Spleen (tissue), 7 donors: ENCODE data around the gene NRROS.
A peak's percentile ranks its signal among the peaks of the same experiment; 100 is the strongest.

ENCODE experiments used
- POLR2A ChIP-seq, 3 donors: fragments of 450-650 bp; IDR thresholded peaks; one replicate each; pipeline ENCODE4 v1.5.1; 2017; ENCODE audit warnings: antibody characterized with exemption in 3 of 3, mild to moderate bottlenecking in 1 of 3
- POLR2AphosphoS5 ChIP-seq, 3 donors: sonication (generic); formaldehyde crosslinking; IDR thresholded peaks; one replicate each; pipeline ENCODE4 v1.5.1; 2017; ENCODE audit warnings: antibody characterized with exemption in 3 of 3
- TF ChIP-seq, protein P1 (sequence below), 11 experiments: fragments of 200-600 bp in 7 of 11; fragments of 450-650 bp in 4 of 11; sonication (generic) in 4 of 11; IDR thresholded peaks in 8 of 11; conservative IDR thresholded peaks in 3 of 11; 1 replicate in 7 of 11; 2 replicates in 4 of 11; pipeline versions ENCODE4 v1.4.0 to v1.8.0; 2016 to 2021; ENCODE audit warnings: antibody characterized with exemption in 11 of 11, inconsistent platforms in 4 of 11, mild to moderate bottlenecking in 1 of 11
- donor health status: DM: no; HTN: no; CAD: no; lungs with moderate emphysema.
- donor health status: DM: no; HTN: no; CAD: no.
- donor health status: DM: no; HTN: no; CAD: no.

GRCh38 chr3:196659901-196660351, 20.4 kb downstream of the NRROS start:
- peak in 1 of 3 donors; percentile 58 for TF ChIP-seq POLR2AphosphoS5 (IDR thresholded peaks at IDR 0.05)
- TF ChIP-seq, protein P1, sequence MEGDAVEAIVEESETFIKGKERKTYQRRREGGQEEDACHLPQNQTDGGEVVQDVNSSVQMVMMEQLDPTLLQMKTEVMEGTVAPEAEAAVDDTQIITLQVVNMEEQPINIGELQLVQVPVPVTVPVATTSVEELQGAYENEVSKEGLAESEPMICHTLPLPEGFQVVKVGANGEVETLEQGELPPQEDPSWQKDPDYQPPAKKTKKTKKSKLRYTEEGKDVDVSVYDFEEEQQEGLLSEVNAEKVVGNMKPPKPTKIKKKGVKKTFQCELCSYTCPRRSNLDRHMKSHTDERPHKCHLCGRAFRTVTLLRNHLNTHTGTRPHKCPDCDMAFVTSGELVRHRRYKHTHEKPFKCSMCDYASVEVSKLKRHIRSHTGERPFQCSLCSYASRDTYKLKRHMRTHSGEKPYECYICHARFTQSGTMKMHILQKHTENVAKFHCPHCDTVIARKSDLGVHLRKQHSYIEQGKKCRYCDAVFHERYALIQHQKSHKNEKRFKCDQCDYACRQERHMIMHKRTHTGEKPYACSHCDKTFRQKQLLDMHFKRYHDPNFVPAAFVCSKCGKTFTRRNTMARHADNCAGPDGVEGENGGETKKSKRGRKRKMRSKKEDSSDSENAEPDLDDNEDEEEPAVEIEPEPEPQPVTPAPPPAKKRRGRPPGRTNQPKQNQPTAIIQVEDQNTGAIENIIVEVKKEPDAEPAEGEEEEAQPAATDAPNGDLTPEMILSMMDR (IDR thresholded peaks at IDR 0.05 in 8 of 11, conservative IDR thresholded peaks at IDR 0.05 in 3 of 11) = no peak
- no peak for TF ChIP-seq POLR2A (IDR thresholded peaks at IDR 0.05)
